ENCODE results near the gene COL4A5. TPM values are rescaled to one million over a fixed set of nuclear protein-coding genes. Genes with fewer than 3 reads are reported as not detected.

The COL4A5 gene
- total RNA-seq, 1 experiment from 2014 or later: 48.1 TPM

DNA sequence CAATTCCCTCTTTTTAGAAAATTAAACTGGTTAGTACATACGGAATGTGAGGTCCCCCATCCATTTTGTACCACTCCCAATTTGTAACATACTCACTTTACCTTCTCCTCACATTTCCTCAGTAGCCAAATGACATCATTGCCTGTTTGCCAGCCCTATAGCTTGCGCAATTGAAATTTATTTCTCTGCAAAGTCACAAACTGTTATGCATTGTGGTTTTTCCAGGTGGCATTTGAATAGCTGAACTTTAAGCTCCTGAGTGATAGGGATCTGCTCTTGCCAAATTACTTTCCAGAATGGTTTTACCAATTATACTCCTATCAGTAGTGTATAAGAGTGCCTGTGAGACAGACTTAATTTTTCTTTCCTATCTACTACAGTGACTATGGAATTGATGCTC is 7.7 kb downstream of the COL4A5 start:
- Histone ChIP-seq H3K36me3 (ENCODE audit: control insufficient read depth, insufficient read depth, low read length) (no peaks in the 10 kb centered on the region), H3K4me1 (no peaks in the 10 kb centered on the region), H3K4me3 (ENCODE audit: low read depth, low read length) (no peak overlapping the region), H3K27me3 (replicated peaks; ENCODE audit: control insufficient read depth, insufficient read depth, low read length) (no peaks in the 10 kb centered on the region), H3K9me3 (no peaks in the 10 kb centered on the region)
- Mint-ChIP-seq H3K4me1 (ENCODE audit: low read depth, unreplicated experiment) (peaks cover 8% of the 10 kb centered on the region), H3K27me3 (ENCODE audit: insufficient read depth, unreplicated experiment) (no peaks in the 10 kb centered on the region), H3K36me3 (ENCODE audit: insufficient read depth, unreplicated experiment) (peaks cover 20% of the 10 kb centered on the region), H3K9me3 (ENCODE audit: unreplicated experiment) (no peaks in the 10 kb centered on the region), H3K27ac (ENCODE audit: unreplicated experiment) (peak overlapping the region; percentile 41), H3K4me3 (ENCODE audit: unreplicated experiment) (no peak overlapping the region)
- TF ChIP-seq, protein P1, sequence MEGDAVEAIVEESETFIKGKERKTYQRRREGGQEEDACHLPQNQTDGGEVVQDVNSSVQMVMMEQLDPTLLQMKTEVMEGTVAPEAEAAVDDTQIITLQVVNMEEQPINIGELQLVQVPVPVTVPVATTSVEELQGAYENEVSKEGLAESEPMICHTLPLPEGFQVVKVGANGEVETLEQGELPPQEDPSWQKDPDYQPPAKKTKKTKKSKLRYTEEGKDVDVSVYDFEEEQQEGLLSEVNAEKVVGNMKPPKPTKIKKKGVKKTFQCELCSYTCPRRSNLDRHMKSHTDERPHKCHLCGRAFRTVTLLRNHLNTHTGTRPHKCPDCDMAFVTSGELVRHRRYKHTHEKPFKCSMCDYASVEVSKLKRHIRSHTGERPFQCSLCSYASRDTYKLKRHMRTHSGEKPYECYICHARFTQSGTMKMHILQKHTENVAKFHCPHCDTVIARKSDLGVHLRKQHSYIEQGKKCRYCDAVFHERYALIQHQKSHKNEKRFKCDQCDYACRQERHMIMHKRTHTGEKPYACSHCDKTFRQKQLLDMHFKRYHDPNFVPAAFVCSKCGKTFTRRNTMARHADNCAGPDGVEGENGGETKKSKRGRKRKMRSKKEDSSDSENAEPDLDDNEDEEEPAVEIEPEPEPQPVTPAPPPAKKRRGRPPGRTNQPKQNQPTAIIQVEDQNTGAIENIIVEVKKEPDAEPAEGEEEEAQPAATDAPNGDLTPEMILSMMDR (IDR thresholded peaks at IDR 0.05; ENCODE audit: insufficient read depth in 1 of 2, low read depth in 1 of 2, low read length in 1 of 2, severe bottlenecking in 1 of 2, unreplicated experiment in 1 of 2): no peak
- no TSS peak for BruUV-seq (replicated peaks)
- CTCF ChIA-PET: no interaction called here
- intact Hi-C loops (cut with micrococcal nuclease; ENCODE audit: unreplicated experiment): no loop called here
- no peak for DNase-seq
- POLR2A ChIA-PET: no interaction called here

DNA sequence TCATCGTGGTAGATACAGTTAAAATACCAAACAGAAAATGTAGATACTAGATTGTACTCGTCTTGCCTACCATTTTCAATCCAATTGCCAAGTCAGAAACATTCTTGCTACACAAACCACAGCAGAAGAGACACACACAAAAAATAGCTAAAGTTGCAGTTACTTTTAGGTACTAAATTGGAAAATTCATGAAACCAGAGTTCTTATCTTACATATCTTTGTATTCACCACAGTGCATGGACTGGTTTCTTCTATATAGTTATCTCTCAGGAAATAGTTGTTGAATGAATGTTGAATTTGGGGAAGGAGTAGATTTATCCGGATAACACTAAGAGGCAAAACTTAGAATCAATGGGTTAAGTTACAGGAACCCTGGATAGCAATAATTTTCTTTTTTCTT is 14.2 kb downstream of the COL4A5 start:
- H3K4me3 ChIP-seq (ENCODE audit: low read depth, low read length): no peak overlapping the region
- H3K9me3 Mint-ChIP-seq (ENCODE audit: unreplicated experiment): no peaks in the 10 kb centered on the region
- H3K36me3 Mint-ChIP-seq (ENCODE audit: insufficient read depth, unreplicated experiment): no peaks in the 10 kb centered on the region
- BruUV-seq (replicated peaks): no TSS peak
- TF ChIP-seq, protein P1 (IDR thresholded peaks at IDR 0.05; ENCODE audit: insufficient read depth in 1 of 2, low read depth in 1 of 2, low read length in 1 of 2, severe bottlenecking in 1 of 2, unreplicated experiment in 1 of 2): no peak
- H3K4me3 Mint-ChIP-seq (ENCODE audit: unreplicated experiment): no peak overlapping the region
- H3K27ac Mint-ChIP-seq (ENCODE audit: unreplicated experiment): no peak overlapping the region
- no peaks in the 10 kb centered on the region for H3K4me1 Mint-ChIP-seq (ENCODE audit: low read depth, unreplicated experiment)
- H3K36me3 ChIP-seq (ENCODE audit: control insufficient read depth, insufficient read depth, low read length): no peaks in the 10 kb centered on the region
- H3K9me3 ChIP-seq: no peaks in the 10 kb centered on the region
- ChIA-PET CTCF (no interaction called here), POLR2A (no interaction called here)
- no peaks in the 10 kb centered on the region for H3K27me3 ChIP-seq (replicated peaks; ENCODE audit: control insufficient read depth, insufficient read depth, low read length)
- no peak for DNase-seq
- H3K27me3 Mint-ChIP-seq (ENCODE audit: insufficient read depth, unreplicated experiment): no peaks in the 10 kb centered on the region
- no peaks in the 10 kb centered on the region for H3K4me1 ChIP-seq
- intact Hi-C loops (cut with micrococcal nuclease; ENCODE audit: unreplicated experiment): no loop called here

DNA sequence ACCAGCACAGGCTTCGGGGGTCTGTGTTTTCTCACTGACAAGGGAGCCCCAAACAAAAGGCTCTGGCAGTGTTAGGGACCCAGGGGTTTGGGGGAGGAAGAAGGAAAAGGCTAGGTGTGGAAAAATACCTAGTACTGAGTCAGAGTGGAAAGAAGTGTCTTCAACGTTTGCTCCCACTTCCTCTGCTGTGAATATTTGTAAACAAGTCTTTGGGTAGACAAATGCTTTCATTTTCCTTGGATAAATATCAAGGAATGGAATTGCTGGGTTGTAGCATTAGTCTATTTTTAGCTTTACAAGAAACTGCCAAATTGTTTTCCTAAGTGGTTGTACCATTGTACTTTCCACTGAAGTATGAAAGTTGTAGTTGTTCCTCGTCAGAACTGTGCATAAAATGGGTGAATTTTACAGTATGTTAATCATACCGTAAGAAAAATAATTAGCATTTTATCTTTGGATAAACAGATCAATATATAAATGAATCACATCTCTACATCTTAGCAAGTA is 17.4 kb downstream of the COL4A5 start:
- H3K36me3 ChIP-seq (ENCODE audit: control insufficient read depth, insufficient read depth, low read length): no peaks in the 10 kb centered on the region
- H3K27me3 Mint-ChIP-seq (ENCODE audit: insufficient read depth, unreplicated experiment): no peaks in the 10 kb centered on the region
- H3K9me3 ChIP-seq: no peaks in the 10 kb centered on the region
- H3K4me3 Mint-ChIP-seq (ENCODE audit: unreplicated experiment): no peak overlapping the region
- CTCF ChIA-PET: no interaction called here
- H3K4me1 ChIP-seq: no peaks in the 10 kb centered on the region
- intact Hi-C loops (cut with micrococcal nuclease; ENCODE audit: unreplicated experiment): no loop called here
- H3K27me3 ChIP-seq (replicated peaks; ENCODE audit: control insufficient read depth, insufficient read depth, low read length): no peaks in the 10 kb centered on the region
- no peaks in the 10 kb centered on the region for H3K9me3 Mint-ChIP-seq (ENCODE audit: unreplicated experiment)
- H3K27ac Mint-ChIP-seq (ENCODE audit: unreplicated experiment): no peak overlapping the region
- POLR2A ChIA-PET: no interaction called here
- TF ChIP-seq, protein P1 (IDR thresholded peaks at IDR 0.05; ENCODE audit: insufficient read depth in 1 of 2, low read depth in 1 of 2, low read length in 1 of 2, severe bottlenecking in 1 of 2, unreplicated experiment in 1 of 2): no peak
- no peak for DNase-seq
- H3K4me1 Mint-ChIP-seq (ENCODE audit: low read depth, unreplicated experiment): no peaks in the 10 kb centered on the region
- no TSS peak for BruUV-seq (replicated peaks)
- no peak overlapping the region for H3K4me3 ChIP-seq (ENCODE audit: low read depth, low read length)
- no peaks in the 10 kb centered on the region for H3K36me3 Mint-ChIP-seq (ENCODE audit: insufficient read depth, unreplicated experiment)
